Breast epithelium (tissue), 4 donors: Measurements from ENCODE around the gene LRPPRC. TPM values are rescaled to one million over a fixed set of nuclear protein-coding genes. Genes with fewer than 3 reads are reported as not detected.

Source experiments
- DNase-seq, 2 donors: peaks; one replicate each; pipeline ENCODE4 v3.0.0-alpha.2; 2019; ENCODE audit warnings: low spot score in 2 of 2
- H3K27ac ChIP-seq, 2 donors: fragments of 200-600 bp; sonication (generic) in 1 of 2; one replicate each; pipeline ENCODE4 v1.5.1; 2016 to 2019; ENCODE audit warnings: mild to moderate bottlenecking in 1 of 2
- H3K27me3 ChIP-seq, 2 donors: fragments of 200-600 bp; sonication (generic) in 1 of 2; one replicate each; pipeline versions ENCODE4 v1.5.1 to v1.6.0; 2017 to 2019; ENCODE audit warnings: control low read depth in 1 of 2, mild to moderate bottlenecking in 1 of 2
- H3K36me3 ChIP-seq: fragments of 200-600 bp; one replicate; pipeline ENCODE4 v1.5.1; 2019
- H3K4me1 ChIP-seq, 2 donors: fragments of 200-600 bp; sonication (generic); one replicate each; pipeline ENCODE4 v1.5.1; 2016 to 2019; ENCODE audit warnings: control low read depth in 1 of 2
- H3K4me3 ChIP-seq, 3 donors: fragments of 200-600 bp; sonication (generic); 1 replicate in 2 of 3; 2 replicates in 1 of 3; pipeline ENCODE4 v1.5.1; 2016 to 2019; ENCODE audit warnings: mild to moderate bottlenecking in 3 of 3, moderate library complexity in 2 of 3
- H3K9me3 ChIP-seq, 2 donors: fragments of 200-600 bp; sonication (generic) in 1 of 2; one replicate each; pipeline ENCODE4 v1.5.1; 2016 to 2019; ENCODE audit warnings: control low read depth in 1 of 2
- CTCF ChIP-seq, 3 donors: fragments of 450-650 bp; IDR thresholded peaks; one replicate each; pipeline ENCODE4 v1.5.1; 2016 to 2017; ENCODE audit warnings: antibody characterized with exemption in 3 of 3, mild to moderate bottlenecking in 3 of 3, moderate library complexity in 3 of 3
- POLR2A ChIP-seq: fragments of 450-650 bp; IDR thresholded peaks from one replicate; pipeline ENCODE4 v1.6.1; 2016; ENCODE audit warnings: antibody characterized with exemption, mild to moderate bottlenecking, moderate library complexity
- POLR2AphosphoS5 ChIP-seq, 3 donors: sonication (generic); formaldehyde crosslinking; IDR thresholded peaks; one replicate each; pipeline ENCODE4 v1.6.1; 2017; ENCODE audit warnings: antibody characterized with exemption in 3 of 3
- intact Hi-C: fragments of 100-400 bp; cut with DNase I; formaldehyde crosslinking; loops from one replicate; pipeline ENCODE4 v1.15.1; 2023; ENCODE audit warnings: low total_unique reads
- total RNA-seq, 3 donors: library from RNA; depleted of rRNA; stranded (reverse); fragments of >200 nt; gene quantifications; one replicate each; pipeline ENCODE4 v1.1.0, GENCODE V29; 2016

LRPPRC gene
- total RNA-seq, 3 donors from 2014 or later = 61.6 to 75.4 (median 65.1) TPM

GRCh38 chr2:43879261-43879660 lies 116.5 kb downstream of the LRPPRC start:
- Histone ChIP-seq H3K27me3 (peaks cover 0 to 4% of the 10 kb centered on the region in 2 donors), H3K4me1 (no peaks in the 10 kb centered on the region), H3K4me3 (no peak overlapping the region), H3K9me3 (no peaks in the 10 kb centered on the region), H3K36me3 (no peaks in the 10 kb centered on the region), H3K27ac (no peak overlapping the region)
- intact Hi-C loops = no loop called here
- TF ChIP-seq POLR2AphosphoS5 (IDR thresholded peaks at IDR 0.05) = no peak
- no peak for TF ChIP-seq POLR2A
- TF ChIP-seq CTCF (IDR thresholded peaks at IDR 0.05) = no peak
- DNase-seq = no peak

- intact Hi-C loops = no loop called here
Measured at GRCh38 chr2:43877782-43878464, 117.9 kb downstream of the LRPPRC start.

GRCh38 chr2:43874776-43875451 lies 120.9 kb downstream of the LRPPRC start:
- no peaks in the 10 kb centered on the region for H3K36me3 ChIP-seq
- intact Hi-C loops = no loop called here
- no peaks in the 10 kb centered on the region for H3K4me1 ChIP-seq
- H3K27me3 ChIP-seq = peaks cover 0 to 4% of the 10 kb centered on the region in 2 donors
- no peaks in the 10 kb centered on the region for H3K9me3 ChIP-seq
- TF ChIP-seq POLR2AphosphoS5 (IDR thresholded peaks at IDR 0.05) = no peak
- no peak for TF ChIP-seq CTCF (IDR thresholded peaks at IDR 0.05)
- no peak for TF ChIP-seq POLR2A
- DNase-seq = no peak
- no peak overlapping the region for H3K4me3 ChIP-seq
- H3K27ac ChIP-seq = no peak overlapping the region

More at GRCh38 chr2:43877782-43878464, 117.9 kb downstream of the LRPPRC start:
- DNase-seq = peak in 1 of 2 donors; percentile 72
- Histone ChIP-seq H3K27me3 (peaks cover 0 to 4% of the 10 kb centered on the region in 2 donors), H3K4me3 (no peak overlapping the region), H3K4me1 (no peaks in the 10 kb centered on the region), H3K36me3 (no peaks in the 10 kb centered on the region), H3K27ac (no peak overlapping the region), H3K9me3 (no peaks in the 10 kb centered on the region)
- TF ChIP-seq POLR2AphosphoS5 (IDR thresholded peaks at IDR 0.05) (no peak), CTCF (IDR thresholded peaks at IDR 0.05) (peak; percentile 45 to 75 (median 67)), POLR2A (no peak)

GRCh38 chr2:43872151-43872550 lies 123.6 kb downstream of the LRPPRC start:
- H3K27ac ChIP-seq = no peak overlapping the region
- no peaks in the 10 kb centered on the region for H3K9me3 ChIP-seq
- TF ChIP-seq POLR2A = no peak
- no peak for TF ChIP-seq POLR2AphosphoS5 (IDR thresholded peaks at IDR 0.05)
- TF ChIP-seq CTCF (IDR thresholded peaks at IDR 0.05) = no peak
- no peaks in the 10 kb centered on the region for H3K4me1 ChIP-seq
- H3K4me3 ChIP-seq = no peak overlapping the region
- no peak for DNase-seq
- peaks cover 0 to 4% of the 10 kb centered on the region in 2 donors for H3K27me3 ChIP-seq
- H3K36me3 ChIP-seq = no peaks in the 10 kb centered on the region
- intact Hi-C loops = no loop called here

- H3K4me1 ChIP-seq = no peaks in the 10 kb centered on the region
- intact Hi-C loops = no loop called here
- no peaks in the 10 kb centered on the region for H3K36me3 ChIP-seq
- H3K27me3 ChIP-seq = peaks cover 0 to 39% of the 10 kb centered on the region in 2 donors
- H3K27ac ChIP-seq = no peak overlapping the region
- TF ChIP-seq POLR2AphosphoS5 (IDR thresholded peaks at IDR 0.05) = no peak
- no peak for TF ChIP-seq CTCF (IDR thresholded peaks at IDR 0.05)
- TF ChIP-seq POLR2A = no peak
- no peak overlapping the region for H3K4me3 ChIP-seq
- no peaks in the 10 kb centered on the region for H3K9me3 ChIP-seq
- DNase-seq = no peak
Measured at GRCh38 chr2:43855292-43855691, 140.5 kb downstream of the LRPPRC start.
